Measurements from ENCODE around the gene DENND1B.

Gene DENND1B

GRCh38 chr1:197683280-197683679 lies 92.0 kb downstream of the DENND1B start:
- DNase-seq: no peak

DNA sequence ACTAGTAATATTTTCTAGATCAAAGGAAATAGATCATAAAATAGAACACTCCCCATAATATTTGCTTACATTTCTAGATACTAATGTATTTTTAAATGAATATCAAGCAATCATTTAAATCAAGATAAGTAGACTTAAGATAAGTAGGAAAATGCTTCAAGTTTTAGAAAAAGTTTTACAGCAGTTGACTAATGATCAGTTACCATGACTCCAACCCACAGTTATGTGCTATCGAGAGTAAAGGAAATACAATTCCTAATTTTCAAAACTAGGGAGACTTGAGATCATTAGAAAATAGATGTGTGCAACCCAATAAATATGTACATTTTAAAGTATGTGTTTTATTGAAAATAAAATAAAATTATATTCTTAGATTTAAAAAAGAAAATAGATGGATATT lies 95.0 kb downstream of the DENND1B start:
- DNase-seq: no peak

DNA sequence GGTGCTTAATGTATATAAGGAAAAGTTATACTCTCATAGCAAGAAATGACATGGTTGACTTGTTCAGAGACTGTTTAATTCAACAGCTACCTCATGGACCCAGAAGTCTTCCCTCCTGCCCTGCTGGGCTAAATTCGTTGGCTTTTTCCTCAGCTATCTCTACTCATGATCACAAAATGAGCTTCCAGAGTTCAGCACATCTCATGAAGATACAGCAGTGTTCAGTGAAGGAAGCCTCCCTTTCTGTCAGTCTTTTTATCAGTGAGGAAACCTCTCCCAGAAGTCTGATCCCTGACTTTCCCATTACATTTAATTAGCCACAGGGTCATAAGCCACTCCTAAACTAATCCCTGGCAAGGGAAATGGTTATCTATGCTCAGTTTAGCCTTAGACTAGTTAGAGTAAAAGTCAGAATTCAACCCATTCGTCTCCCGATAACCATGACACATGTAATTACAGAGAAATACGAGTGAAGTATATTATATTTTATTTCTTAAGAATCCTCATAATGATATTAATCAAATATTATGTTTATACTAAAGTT lies 97.5 kb downstream of the DENND1B start:
- no peak for DNase-seq

- DNase-seq: no peak
These were observed 98.0 kb downstream of the DENND1B start for GRCh38 chr1:197677313-197677712.

GRCh38 chr1:197675583-197676208 lies 99.6 kb downstream of the DENND1B start:
- no peak for DNase-seq

DNA sequence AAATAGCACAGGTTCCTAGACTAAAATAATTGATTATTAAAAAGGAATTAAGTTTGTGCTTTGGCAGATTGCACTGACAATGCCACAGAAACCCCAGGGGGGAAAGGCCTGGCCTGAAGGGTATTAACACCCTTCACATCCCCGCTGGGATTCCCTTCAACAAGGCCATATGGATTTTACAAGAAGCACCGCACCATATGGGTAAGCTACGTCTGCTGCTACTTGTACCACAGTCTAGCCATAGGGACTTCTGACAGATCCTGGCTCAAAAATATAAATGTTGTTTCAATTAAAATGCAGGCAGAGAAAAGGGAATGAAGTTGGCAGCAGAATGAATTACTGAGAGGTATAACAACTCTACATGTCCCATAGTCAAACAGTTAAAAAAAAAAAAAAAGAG lies 101.0 kb downstream of the DENND1B start:
- no peak for DNase-seq

DNA sequence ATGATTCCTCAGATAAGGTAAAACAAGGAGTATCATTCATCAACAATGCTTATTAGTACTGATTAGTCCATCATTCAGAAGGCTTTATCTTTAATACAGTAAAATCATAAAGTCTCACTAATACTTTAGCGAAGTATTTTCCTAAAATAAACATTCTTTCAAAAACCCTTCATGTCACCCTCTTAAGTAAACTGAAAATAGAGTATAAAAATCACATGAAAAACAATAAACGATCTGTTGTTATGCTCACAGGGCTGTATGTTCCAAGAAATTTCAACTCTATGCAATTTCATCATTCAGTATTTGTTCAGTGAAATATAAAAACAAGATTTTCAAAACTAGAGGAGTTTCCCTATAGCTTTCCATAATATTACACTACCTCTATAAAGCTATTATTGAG lies 102.0 kb downstream of the DENND1B start:
- DNase-seq: no peak

- no peak for DNase-seq
These were observed 102.9 kb downstream of the DENND1B start for GRCh38 chr1:197672347-197672746.

DNA sequence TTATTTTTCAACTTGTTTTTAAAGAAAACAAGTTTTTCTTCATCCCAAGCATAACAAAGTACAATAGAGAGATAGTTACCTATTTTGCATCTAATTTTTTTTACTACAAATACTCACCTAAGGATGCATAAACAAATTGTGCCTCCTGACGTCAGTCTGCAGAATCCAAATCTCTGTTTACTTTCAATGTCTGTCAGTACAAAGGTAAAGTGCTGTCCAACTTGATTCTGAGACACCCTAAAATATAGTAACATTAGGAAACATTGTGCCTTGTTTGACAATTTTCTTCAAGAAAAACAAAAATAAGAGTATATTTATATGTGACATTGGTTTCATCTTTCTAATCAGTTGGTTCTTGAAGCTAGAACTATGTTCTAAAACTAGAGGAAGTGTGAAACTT lies 103.4 kb downstream of the DENND1B start:
- no peak for DNase-seq

GRCh38 chr1:197671140-197671539 lies 104.1 kb downstream of the DENND1B start:
- no peak for DNase-seq

- no peak for DNase-seq
These were observed 108.5 kb downstream of the DENND1B start for GRCh38 chr1:197666769-197667285.

GRCh38 chr1:197664391-197664790 lies 110.9 kb downstream of the DENND1B start:
- DNase-seq: no peak

DNA sequence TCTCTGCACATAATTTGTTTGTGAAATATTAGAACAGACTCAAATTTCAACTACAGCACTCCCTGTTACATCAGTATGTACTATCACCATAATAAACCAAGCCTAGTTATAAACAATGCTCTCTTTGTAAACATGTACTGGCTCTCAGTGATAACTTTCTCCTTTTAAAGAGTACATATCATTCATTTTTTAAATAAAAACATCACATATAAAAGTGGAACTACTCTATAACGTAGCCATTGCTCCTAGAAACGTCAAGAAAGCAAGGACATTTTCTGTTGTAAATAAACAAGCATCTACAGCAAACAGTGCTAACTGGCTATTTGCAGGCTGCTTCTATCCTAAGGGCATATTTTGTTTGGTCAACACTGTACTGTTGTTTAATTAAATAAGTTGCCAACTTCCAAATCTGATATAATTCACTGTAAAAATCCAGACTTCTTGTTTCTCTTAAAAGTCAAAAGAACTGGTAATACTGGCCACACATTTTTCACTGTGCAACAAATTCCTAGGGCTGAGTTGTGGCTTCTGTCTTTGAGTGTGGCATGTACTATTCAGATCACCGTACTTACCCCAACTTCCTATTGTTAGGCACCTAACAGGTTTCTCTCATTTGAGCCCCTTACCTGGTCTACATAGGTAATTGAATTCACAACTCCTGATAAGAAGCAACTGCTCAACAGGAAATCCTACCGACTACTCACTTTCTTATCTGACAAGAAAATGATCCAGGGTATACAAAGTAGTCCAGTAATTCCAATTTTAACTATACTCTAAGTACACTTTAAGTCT lies 111.9 kb downstream of the DENND1B start:
- no peak for DNase-seq

DNA sequence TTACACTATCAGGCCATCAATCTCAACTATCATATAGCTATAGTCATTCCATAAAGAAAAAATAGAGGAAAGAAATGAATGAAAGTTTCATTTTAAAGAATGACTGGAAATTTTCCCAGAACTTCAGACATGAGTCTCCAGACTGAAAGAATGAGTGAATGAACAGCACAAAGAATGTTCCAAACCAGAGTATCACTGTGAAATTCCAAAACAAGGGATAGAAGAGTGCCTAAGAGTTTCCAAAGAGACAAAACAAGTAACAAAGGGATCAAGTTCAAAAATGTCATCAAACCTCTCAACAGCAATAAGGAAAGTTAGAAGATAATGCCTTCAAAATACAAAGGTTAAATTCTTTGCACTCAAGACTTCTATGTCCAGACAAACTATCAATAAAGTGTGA lies 114.9 kb downstream of the DENND1B start:
- DNase-seq: no peak

DNA sequence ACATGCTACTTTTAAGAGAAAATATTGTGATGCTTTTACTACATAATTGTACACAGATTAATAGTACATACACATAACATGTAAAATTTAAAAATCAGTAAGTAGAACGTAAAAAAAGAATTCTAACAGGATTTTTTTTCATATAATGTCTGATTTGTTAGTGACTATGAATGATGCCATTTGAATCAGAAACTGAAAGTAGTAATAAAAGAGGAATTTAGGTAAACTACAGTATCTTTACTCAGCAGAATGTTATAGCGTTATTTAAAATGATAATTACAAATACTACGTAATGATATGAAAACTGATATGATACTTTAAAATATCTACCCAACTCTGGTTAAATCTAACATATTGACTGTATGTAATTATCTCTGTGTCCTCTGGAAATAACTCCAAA lies 116.1 kb downstream of the DENND1B start:
- DNase-seq: no peak

DNA sequence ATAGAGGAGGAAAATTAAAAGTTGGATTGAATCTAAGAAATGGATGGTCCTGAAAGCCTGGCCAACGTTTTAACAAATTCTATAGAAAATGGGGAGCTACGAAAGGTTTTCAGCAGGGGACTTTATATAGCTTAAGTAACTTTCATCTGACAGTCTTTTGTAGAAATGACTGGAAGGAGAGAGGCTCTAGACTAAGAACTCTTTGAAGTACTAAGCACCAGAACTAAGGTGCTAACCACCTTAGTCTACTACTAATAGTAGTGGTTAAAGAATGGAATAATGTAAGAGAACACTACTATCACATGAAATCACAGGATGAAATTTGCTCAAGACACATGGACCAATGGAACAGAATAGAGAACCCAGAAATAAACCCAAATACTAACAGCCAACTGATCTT lies 126.1 kb downstream of the DENND1B start:
- no peak for DNase-seq

- no peak for DNase-seq
These were observed 137.0 kb downstream of the DENND1B start for GRCh38 chr1:197638316-197638715.

GRCh38 chr1:197637406-197637805 lies 137.9 kb downstream of the DENND1B start:
- no peak for DNase-seq

DNA sequence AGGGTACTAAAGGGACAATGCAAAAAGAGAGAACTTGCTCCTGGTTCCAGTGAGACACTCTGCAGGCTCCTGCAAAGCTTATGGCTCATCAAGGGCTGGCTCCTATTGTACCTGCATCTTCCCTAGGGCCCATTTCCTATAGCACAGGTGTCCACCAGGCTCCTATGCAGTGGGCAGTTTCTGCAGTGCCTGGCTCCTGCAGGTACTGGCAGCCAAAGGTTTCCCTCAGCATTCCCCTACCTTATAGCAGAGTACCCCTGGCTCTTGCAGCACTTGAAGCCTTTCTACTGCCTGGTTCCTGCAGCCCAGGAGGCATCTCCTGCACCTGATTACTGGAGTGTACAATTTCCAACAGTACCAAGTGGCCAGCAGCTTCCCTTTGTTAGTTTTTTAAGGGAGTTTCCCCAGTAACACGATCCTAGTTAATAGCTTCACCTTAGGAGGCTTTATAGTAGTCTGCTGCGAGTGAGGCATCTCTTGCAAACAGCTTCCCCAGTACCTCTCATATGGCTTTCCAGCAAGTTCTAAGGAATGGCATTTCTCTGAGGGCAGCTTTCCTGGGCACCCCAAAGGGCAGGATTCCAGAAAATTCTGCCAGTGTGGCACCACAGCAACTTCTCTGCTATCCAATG lies 141.7 kb downstream of the DENND1B start:
- no peak for DNase-seq

GRCh38 chr1:197632651-197633050 lies 142.6 kb downstream of the DENND1B start:
- no peak for DNase-seq

DNA sequence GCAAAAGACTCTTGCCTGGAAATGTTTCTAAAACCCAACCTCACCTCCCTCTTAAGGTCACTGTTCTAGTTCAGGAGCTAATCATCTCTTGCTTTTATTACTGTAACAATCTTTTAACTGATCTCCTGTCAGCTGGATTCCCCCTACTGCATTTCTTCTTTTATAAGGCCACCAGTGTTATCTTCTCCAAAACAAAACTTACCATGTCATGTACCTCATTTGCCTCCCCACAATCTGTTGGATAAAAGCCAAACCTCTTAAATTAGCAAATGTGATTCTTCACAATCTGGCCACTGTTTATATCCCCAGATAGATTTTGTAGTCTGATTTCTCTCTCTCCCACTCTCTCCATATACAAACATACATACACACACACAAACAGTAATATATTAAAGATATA lies 143.3 kb downstream of the DENND1B start:
- DNase-seq: no peak

- DNase-seq: no peak
These were observed 152.9 kb downstream of the DENND1B start for GRCh38 chr1:197622371-197622770.

GRCh38 chr1:197621761-197622160 lies 153.5 kb downstream of the DENND1B start:
- no peak for DNase-seq

- no peak for DNase-seq
These were observed 154.5 kb downstream of the DENND1B start for GRCh38 chr1:197620714-197621163.
